Stimulated activated naive CD8-positive, alpha-beta T cell treated with anti-CD3 and anti-CD28 coated beads, Interleukin-15, amount 100 ng/mL, for 72 hours (primary cell): Measurements from ENCODE around the gene PCDHGA3.
"Not testable (repeated sequence)": the region's sequence is repeated elsewhere in the genome, so short reads cannot be mapped to it uniquely, and the experiment has no call there.

Source experiments
- ATAC-seq: fragments of 150-1000 bp; cut with Tn5 transposase; 2 replicates; pipeline ENCODE4 v1.10.0; 2021; ENCODE audit warnings: mild to moderate bottlenecking, moderate library complexity
- DNase-seq, 2 donors: peaks; one replicate each; pipeline ENCODE4 v3.0.0; 2021 to 2022
- H3K27ac Mint-ChIP-seq, 2 donors: one replicate each; pipeline ENCODE4 v1.8.0; 2022; ENCODE audit warnings: mild to moderate bottlenecking in 2 of 2, mixed read lengths in 2 of 2, moderate library complexity in 2 of 2
- H3K27me3 Mint-ChIP-seq: one replicate; pipeline ENCODE4 v1.8.0; 2022; ENCODE audit warnings: mixed read lengths
- H3K4me1 Mint-ChIP-seq: one replicate; pipeline ENCODE4 v1.8.0; 2022; ENCODE audit warnings: mild to moderate bottlenecking, mixed read lengths
- H3K4me3 Mint-ChIP-seq, 2 donors: one replicate each; pipeline ENCODE4 v1.8.0; 2022; ENCODE audit warnings: mild to moderate bottlenecking in 2 of 2, mixed read lengths in 2 of 2, moderate library complexity in 1 of 2
- H3K9me3 Mint-ChIP-seq, 2 donors: one replicate each; pipeline ENCODE4 v1.8.0; 2022; ENCODE audit warnings: mixed read lengths in 2 of 2

PCDHGA3 gene

DNA sequence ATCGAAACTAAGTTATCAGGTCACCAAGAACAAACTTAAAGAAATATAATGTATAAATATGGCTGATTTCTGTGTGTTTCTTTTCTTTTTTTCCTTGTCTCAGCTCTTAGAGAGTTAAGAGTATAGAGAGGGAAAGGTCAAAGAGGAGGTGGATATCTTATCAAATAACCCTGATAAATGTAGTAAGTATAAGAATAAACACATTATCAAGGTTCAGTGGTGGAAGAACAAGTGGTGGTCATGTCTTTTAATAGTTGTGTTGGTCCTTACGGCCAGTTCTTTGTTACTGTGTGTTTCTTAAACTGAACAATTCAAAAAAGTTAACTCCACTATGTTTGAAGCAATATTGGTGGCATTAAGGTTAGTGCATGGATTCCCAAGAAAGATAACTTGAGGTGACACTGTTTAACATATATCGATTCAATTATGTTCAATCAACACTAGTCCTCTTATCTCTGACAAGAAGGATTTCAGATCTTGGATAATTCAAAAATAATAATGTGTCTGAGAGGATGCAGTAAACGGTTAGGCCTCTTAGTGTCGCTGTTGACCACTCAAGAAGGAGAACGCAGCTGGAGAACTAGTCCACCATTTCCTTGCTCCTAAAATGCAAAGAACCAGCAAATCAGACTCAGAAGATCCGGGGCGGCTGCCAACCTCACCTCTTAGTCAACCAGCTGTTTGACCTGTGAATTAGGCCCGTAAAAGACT, at the start of gene PCDHGA3:
Gene PCDHGA3, plus strand, starts transcription at position 588 of the 711 bp plus-strand sequence. CDS start 205 bp downstream, outside the sequence.
- H3K9me3 Mint-ChIP-seq = peaks cover 34 to 59% of the 10 kb centered on the region in 2 donors
- peak within 1 kb of the TSS; percentile 61 to 76 for H3K4me3 Mint-ChIP-seq
- peaks cover 97% of the 10 kb centered on the region for H3K27me3 Mint-ChIP-seq
- no peaks in the 10 kb centered on the region for H3K4me1 Mint-ChIP-seq
- no peak for DNase-seq
- H3K27ac Mint-ChIP-seq = no peak within 1 kb of the TSS
- ATAC-seq = no peak

DNA sequence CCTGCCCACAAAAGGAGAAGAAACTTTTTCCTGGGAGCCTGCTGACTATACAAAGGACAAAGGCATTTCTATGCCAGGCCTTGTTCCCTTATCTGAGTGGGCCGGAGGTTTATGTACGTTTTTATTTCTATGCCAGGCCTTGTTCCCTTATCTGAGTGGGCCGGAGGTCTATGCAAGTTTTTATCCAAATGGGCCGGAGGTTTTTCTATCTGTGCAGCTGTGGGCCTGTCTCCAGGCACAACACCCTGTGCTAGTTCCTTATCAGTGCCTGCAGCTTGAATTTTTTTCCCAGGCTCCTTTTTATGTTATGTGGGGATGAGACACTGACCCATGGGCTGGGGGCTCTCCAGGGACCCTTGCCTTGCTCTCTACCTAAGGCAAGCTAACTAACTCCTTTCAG, 45.3 kb upstream of the PCDHGA3 start:
- H3K4me3 Mint-ChIP-seq = no peak overlapping the region
- H3K27ac Mint-ChIP-seq = no peak overlapping the region
- no peak for DNase-seq
- no peaks in the 10 kb centered on the region for H3K27me3 Mint-ChIP-seq
- H3K9me3 Mint-ChIP-seq = peaks cover 54 to 57% of the 10 kb centered on the region in 2 donors
- ATAC-seq = no peak
- H3K4me1 Mint-ChIP-seq = no peaks in the 10 kb centered on the region

DNA sequence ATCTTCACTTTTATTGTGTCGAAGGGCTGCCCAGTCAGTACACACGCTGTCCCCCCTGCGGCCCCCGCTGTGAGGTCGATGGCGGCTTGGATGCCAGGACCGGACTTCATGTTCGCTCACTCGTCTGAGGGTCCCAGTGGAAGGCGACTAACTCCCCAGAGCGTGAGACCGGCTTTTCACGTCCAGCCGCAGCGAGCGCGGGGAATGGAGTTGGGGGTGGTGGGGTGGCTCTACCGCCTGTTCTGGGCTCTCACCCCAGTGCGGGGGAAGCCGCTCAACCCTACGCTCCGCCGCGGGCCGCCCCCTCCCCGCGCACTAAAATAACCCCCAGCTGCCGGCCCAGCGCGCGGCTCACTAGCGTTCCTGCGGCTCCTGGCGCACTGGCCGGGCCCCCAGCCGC, 39.9 kb upstream of the PCDHGA3 start, which contains the start of gene SLC25A2:
Gene SLC25A2, minus strand, starts transcription at position 294 of the 400 bp plus-strand sequence. Its CDS starts 184 bp downstream, at position 110.
- no peak for DNase-seq
- no peak for ATAC-seq
- Mint-ChIP-seq H3K27me3 (no peaks in the 10 kb centered on the region), H3K27ac (no peak within 1 kb of the TSS), H3K9me3 (peaks cover 41 to 48% of the 10 kb centered on the region in 2 donors), H3K4me3 (no peak within 1 kb of the TSS), H3K4me1 (no peaks in the 10 kb centered on the region)

DNA sequence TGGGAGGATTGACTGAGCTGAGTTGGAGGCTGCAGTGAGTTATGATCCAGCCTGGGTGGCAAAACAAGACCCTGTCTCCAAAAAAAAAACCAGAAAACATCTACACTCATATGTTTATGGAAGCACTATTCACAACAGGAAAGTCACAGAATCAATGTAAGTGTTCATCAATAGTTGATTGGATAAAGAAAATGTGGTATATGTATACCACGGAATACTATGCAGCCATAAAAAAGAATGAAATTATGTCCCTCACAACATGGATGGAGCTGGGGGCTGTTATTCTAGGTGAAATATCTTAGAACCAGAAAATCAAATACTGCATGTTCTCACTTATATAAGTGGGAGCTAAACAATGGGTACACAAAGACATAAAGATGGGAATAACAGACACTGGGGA, 37.0 kb upstream of the PCDHGA3 start:
- ATAC-seq (no peak), DNase-seq (no peak)
- no peaks in the 10 kb centered on the region for H3K27me3 Mint-ChIP-seq
- no peak overlapping the region for H3K4me3 Mint-ChIP-seq
- H3K27ac Mint-ChIP-seq = no peak overlapping the region
- peaks cover 2% of the 10 kb centered on the region for H3K4me1 Mint-ChIP-seq
- peaks cover 35 to 59% of the 10 kb centered on the region in 2 donors for H3K9me3 Mint-ChIP-seq

DNA sequence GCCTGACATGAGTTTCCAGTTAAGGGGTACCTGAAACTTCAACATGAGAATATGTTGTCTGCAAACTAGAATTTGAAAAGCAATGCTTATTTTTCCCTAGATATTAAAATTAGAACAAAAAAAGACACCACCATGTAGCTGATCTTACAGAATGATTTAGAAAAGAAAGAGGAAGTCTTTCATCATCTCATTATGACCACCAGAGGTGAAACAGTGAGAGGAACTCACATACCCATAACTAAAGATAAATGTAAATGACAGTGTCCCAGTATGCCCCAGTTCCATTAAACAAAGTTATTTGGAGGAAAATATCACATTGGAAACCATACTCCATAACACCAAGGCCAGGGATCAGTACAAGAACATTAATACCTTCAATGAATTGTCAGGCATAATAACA, 29.9 kb upstream of the PCDHGA3 start:
- Mint-ChIP-seq H3K27me3 (no peaks in the 10 kb centered on the region), H3K27ac (no peak overlapping the region), H3K9me3 (peaks cover 38 to 66% of the 10 kb centered on the region in 2 donors), H3K4me3 (no peak overlapping the region), H3K4me1 (peaks cover 11% of the 10 kb centered on the region)
- no peak for DNase-seq
- no peak for ATAC-seq

DNA sequence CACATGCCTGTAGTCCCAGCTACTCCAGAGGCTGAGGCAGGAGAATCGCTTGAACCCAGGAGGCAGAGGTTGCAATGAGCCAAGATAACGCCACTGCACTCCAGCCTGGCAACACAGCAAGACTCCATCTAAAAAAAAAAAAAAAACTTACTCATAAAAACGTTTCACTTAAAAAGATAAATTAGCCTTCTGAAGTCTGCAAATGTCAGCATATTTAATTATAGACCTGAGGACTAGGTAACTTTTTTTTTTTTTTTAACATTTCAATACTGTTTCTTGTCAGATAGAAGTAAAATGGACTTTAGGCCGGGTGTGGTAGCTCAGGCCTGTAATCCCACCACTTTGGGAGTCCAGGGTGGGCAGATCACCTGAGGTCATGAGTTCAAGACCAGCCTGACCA, 26.7 kb upstream of the PCDHGA3 start:
- H3K27me3 Mint-ChIP-seq, DNase-seq, H3K4me3 Mint-ChIP-seq, ATAC-seq, H3K27ac Mint-ChIP-seq: not testable (repeated sequence)
- Mint-ChIP-seq H3K9me3 (peaks cover 43 to 62% of the 10 kb centered on the region in 2 donors), H3K4me1 (peaks cover 22% of the 10 kb centered on the region)

DNA sequence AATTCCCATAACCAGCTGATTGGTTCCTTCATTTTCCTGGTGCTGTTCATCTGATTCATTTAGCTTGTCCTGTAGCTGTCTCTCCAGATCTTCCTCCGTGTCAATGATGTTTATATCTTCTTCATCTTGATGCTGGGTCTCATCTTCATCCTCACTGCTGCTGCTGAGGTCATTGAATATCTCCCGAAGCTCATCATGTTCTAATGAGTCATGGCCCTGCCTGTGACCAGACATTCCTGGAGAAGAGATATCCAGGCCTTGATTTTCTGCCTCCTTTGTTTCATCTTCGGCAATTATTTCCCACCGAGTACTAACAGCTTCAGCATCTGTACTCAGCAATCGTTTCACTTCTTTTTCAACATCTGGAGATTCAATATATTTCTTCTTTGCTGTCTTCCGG, 24.4 kb upstream of the PCDHGA3 start:
- no peak for ATAC-seq
- Mint-ChIP-seq H3K4me3 (peak overlapping the region; percentile 96 to 99), H3K9me3 (peaks cover 36 to 50% of the 10 kb centered on the region in 2 donors), H3K27me3 (no peaks in the 10 kb centered on the region), H3K4me1 (peaks cover 22% of the 10 kb centered on the region), H3K27ac (no peak overlapping the region)
- no peak for DNase-seq

DNA sequence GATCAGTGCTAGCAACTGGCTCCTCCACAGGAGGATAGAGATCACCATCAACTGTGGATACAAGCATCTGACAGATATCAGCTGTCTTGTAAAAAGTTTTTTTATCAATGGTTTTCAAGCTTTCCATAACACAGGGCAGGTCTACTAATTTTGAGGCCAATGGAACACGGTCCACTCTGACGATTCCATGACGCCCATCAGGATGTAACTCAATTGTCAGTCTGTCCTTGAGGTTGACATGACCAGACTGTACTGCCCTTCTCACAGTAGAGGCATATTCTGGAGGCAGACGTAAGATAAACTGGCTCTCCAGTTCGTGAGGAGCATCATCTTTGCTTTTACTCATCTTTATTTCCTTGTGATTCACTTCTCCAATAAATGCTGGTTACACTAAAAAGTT, 23.9 kb upstream of the PCDHGA3 start:
- ATAC-seq = no peak
- Mint-ChIP-seq H3K27ac (peak overlapping the region; percentile 100), H3K4me1 (peaks cover 22% of the 10 kb centered on the region), H3K27me3 (no peaks in the 10 kb centered on the region), H3K9me3 (peaks cover 33 to 45% of the 10 kb centered on the region in 2 donors), H3K4me3 (peak overlapping the region; percentile 96 to 99)
- no peak for DNase-seq

DNA sequence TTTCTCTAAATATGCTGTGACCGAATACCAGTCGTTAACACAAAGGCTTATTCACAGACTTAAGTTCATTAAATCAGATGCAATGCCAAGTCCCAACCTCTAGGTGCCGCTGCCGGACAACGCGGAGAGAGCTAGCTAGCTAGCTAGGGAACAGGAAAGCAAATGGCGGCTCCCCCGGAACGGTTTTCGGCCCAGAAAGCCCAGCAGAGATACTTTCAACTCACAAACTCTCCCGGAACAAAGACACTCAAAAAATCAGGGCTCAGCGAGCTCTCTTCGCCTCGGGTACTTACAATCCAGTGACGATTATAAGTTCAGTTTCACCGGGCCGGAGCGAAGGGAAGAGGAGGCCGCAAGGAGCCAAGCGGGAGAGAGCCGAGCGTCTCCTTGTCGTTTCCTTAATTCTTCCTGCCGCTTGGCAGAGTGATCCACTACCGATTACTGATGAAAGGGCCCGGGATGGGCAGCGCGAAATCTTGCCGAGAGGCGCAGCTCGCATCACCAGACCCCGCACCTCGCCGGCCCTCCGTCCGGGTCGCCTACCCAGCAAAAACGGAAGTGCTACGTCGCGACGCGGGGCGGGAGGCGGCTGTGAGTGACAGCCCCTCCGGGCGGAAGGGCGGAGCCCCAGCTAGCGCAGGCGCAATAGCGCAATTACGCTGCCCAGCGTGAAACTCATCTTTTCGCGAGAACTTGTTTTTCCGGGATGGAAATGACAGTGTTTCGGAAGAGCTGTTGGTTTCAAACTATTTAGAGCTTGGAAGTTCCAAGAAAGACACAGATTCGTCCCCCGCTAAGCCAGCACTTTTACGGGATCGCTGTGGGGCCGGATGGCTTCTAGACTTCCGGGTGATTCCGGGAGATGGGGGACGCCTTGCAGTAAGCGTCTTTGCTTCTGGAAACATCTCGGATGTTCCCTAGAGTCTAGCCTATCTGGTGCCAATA, 23.1 kb upstream of the PCDHGA3 start, which contains the start of gene TAF7:
Gene TAF7, minus strand, starts transcription at position 560 of the 945 bp plus-strand sequence. CDS start 740 bp downstream, outside the sequence.
- DNase-seq (peak; percentile 91 to 94), ATAC-seq (peak; percentile 97)
- H3K9me3 Mint-ChIP-seq = peaks cover 25 to 37% of the 10 kb centered on the region in 2 donors
- peak within 1 kb of the TSS; percentile 100 for H3K27ac Mint-ChIP-seq
- H3K4me3 Mint-ChIP-seq = peak within 1 kb of the TSS; percentile 96 to 99
- H3K27me3 Mint-ChIP-seq = no peaks in the 10 kb centered on the region
- H3K4me1 Mint-ChIP-seq = peaks cover 22% of the 10 kb centered on the region

DNA sequence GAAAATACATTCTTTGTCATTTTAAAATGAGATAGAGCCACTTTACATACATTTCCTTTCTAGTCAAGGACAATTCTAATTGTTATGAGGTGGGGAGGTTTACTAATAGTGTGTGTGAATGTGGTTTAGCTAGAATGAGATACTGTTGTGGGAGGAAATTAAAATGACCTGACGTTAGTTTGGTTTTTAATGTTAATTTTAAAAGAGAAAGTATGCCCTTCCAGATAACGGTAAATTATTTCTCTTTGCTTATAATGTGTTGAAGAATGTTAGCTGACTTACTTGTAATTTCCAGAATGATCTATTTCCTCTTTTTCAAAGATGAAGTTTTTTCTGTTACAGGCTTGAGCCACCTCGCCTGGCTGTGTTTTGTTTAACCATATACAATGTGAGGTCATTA, 21.4 kb upstream of the PCDHGA3 start:
- DNase-seq = no peak
- no peak overlapping the region for H3K27ac Mint-ChIP-seq
- peaks cover 21 to 31% of the 10 kb centered on the region in 2 donors for H3K9me3 Mint-ChIP-seq
- peak overlapping the region in 1 of 2 donors; percentile 99 for H3K4me3 Mint-ChIP-seq
- peaks cover 32% of the 10 kb centered on the region for H3K4me1 Mint-ChIP-seq
- H3K27me3 Mint-ChIP-seq = peaks cover 12% of the 10 kb centered on the region
- ATAC-seq = no peak

DNA sequence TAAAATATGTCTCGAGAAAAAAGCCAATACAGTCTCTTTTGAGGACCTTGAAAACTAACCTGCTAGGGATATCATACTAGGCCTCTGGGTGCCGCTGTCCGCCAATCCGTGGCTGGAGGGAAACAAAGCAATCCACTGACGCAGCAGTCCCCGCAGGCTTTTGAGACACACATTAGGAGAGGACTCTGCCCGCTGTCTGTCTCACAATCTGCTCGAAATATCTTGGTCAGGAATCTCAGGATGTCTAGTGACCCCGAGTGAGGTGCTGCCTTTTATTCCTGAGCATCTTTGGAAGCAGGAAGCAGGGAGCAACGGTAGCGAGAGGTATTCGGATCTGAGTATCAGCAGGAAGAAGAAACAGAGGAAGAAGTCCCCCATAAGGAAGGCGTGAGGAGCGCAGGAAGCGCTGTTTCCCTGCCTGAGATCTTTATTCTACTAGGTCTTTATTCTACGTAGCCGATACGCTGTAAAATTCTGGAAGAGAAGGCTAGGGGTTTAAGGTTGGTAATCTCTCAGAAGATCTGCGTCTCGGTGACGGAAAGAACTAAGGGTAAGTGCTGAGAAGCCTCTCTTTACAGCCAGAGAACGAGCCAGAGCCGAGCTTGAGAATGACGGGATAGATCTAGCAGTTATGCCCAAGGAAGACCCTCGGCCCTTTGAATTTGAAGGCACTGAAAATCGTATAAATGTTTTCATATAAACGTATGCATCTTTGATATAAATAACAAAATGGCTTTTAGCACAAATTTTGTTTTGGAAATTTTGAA, 17.4 kb upstream of the PCDHGA3 start:
- Mint-ChIP-seq H3K9me3 (peaks cover 4 to 7% of the 10 kb centered on the region in 2 donors), H3K4me1 (peaks cover 10% of the 10 kb centered on the region), H3K27me3 (peaks cover 35% of the 10 kb centered on the region)

DNA sequence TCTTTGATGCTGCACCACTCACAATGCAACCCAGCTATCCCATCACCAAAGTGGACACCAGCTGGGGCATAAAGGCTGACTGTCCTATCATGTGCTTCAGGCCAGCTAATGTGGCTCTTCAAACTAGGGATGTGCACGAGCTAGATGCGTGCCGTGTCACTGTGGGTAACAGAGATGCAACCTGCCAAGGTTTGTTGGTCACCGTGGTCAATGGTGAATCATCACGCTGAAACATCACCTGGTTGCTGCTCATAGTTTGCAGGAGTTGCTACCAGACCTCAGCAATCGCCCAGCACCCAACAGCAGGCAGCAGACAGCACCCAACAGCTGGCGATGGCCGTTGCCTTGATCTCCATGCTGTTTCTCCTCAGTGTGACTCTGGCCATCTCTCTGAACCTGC, 15.4 kb upstream of the PCDHGA3 start:
- peaks cover 54% of the 10 kb centered on the region for H3K27me3 Mint-ChIP-seq
- peaks cover 9 to 10% of the 10 kb centered on the region in 2 donors for H3K9me3 Mint-ChIP-seq
- H3K4me3 Mint-ChIP-seq = no peak overlapping the region
- DNase-seq (peak in 1 of 2 donors; percentile 22), ATAC-seq (no peak)
- H3K4me1 Mint-ChIP-seq = peaks cover 10% of the 10 kb centered on the region
- no peak overlapping the region for H3K27ac Mint-ChIP-seq

More for the DNA sequence above, 17.4 kb upstream of the PCDHGA3 start:
- Mint-ChIP-seq H3K4me3 (peak overlapping the region; percentile 92 to 94), H3K27ac (peak overlapping the region; percentile 75 to 95)
- DNase-seq = peak; percentile 46 to 76
- ATAC-seq = peak; percentile 96

DNA sequence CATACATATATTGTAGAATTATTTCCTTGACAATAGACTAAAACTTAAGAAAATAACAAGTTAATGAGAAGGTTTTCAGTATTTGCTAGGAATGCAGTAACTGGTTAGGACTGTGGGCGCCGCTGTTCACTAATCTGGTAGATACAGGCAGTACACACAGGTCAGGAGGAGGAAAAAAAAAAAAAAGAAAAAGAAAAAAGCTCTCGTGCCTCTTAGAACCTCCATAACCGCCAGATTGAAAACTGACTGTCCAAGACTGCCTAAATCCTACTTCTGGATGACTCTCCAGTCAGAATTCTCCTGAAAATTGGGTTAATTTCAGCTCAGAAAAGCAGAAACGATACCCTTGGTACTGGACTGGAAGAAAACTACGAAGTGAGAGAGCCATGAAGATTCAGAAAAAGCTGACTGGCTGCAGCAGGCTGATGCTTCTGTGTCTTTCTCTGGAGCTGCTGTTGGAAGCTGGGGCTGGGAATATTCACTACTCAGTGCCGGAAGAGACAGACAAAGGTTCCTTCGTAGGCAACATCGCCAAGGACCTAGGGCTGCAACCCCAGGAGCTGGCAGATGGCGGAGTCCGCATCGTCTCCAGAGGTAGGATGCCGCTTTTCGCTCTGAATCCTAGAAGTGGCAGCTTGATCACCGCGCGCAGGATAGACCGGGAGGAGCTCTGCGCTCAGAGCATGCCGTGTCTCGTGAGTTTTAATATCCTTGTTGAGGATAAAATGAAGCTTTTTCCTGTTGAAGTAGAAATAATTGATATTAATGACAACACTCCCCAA, 13.1 kb upstream of the PCDHGA3 start, which contains the start of gene PCDHGA1:
Gene PCDHGA1, plus strand, starts transcription at position 216 of the 782 bp plus-strand sequence.
- peaks cover 76% of the 10 kb centered on the region for H3K27me3 Mint-ChIP-seq
- peak; percentile 50 for ATAC-seq
- no peak within 1 kb of the TSS for H3K27ac Mint-ChIP-seq

DNA sequence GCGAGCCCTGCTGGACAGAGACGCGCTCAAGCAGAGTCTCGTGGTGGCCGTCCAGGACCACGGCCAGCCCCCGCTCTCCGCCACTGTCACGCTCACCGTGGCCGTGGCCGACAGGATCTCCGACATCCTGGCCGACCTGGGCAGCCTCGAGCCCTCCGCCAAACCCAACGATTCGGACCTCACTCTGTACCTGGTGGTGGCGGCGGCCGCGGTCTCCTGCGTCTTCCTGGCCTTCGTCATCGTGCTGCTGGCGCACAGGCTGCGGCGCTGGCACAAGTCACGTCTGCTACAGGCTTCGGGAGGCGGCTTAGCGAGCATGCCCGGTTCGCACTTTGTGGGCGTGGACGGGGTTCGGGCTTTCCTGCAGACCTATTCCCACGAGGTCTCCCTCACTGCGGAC, 11.1 kb upstream of the PCDHGA3 start:
- not testable (repeated sequence) for H3K4me1 Mint-ChIP-seq, H3K27ac Mint-ChIP-seq, H3K4me3 Mint-ChIP-seq, DNase-seq, ATAC-seq
- H3K9me3 Mint-ChIP-seq = peaks cover 37 to 42% of the 10 kb centered on the region in 2 donors
- H3K27me3 Mint-ChIP-seq = peaks cover 81% of the 10 kb centered on the region

More for the DNA sequence above, 13.1 kb upstream of the PCDHGA3 start, which contains the start of gene PCDHGA1:
- Mint-ChIP-seq H3K9me3 (peaks cover 22 to 26% of the 10 kb centered on the region in 2 donors), H3K4me3 (peak within 1 kb of the TSS in 1 of 2 donors; percentile 42), H3K4me1 (peaks cover 10% of the 10 kb centered on the region)
- DNase-seq = no peak
